Measurements from ENCODE around the gene SPAG7. TPM values are rescaled to one million over a fixed set of nuclear protein-coding genes. Genes with fewer than 3 reads are reported as not detected.
"Not testable (repeated sequence)": the region's sequence is repeated elsewhere in the genome, so short reads cannot be mapped to it uniquely, and the experiment has no call there.

The SPAG7 gene
- total RNA-seq, 1 donor from 2014 or later, result 158 TPM

- no peaks in the 10 kb centered on the region for H3K36me3 ChIP-seq
- no peak for DNase-seq
- no peak overlapping the region for H3K27ac ChIP-seq (replicated peaks)
- H3K4me3 ChIP-seq, result no peak overlapping the region
- no peaks in the 10 kb centered on the region for H3K4me1 ChIP-seq
- no peaks in the 10 kb centered on the region for H3K27me3 ChIP-seq (ENCODE audit: low read depth)
- H3K9me3 ChIP-seq (replicated peaks), result no peaks in the 10 kb centered on the region
- TF ChIP-seq, protein P1, sequence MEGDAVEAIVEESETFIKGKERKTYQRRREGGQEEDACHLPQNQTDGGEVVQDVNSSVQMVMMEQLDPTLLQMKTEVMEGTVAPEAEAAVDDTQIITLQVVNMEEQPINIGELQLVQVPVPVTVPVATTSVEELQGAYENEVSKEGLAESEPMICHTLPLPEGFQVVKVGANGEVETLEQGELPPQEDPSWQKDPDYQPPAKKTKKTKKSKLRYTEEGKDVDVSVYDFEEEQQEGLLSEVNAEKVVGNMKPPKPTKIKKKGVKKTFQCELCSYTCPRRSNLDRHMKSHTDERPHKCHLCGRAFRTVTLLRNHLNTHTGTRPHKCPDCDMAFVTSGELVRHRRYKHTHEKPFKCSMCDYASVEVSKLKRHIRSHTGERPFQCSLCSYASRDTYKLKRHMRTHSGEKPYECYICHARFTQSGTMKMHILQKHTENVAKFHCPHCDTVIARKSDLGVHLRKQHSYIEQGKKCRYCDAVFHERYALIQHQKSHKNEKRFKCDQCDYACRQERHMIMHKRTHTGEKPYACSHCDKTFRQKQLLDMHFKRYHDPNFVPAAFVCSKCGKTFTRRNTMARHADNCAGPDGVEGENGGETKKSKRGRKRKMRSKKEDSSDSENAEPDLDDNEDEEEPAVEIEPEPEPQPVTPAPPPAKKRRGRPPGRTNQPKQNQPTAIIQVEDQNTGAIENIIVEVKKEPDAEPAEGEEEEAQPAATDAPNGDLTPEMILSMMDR (IDR thresholded peaks at IDR 0.05; ENCODE audit: borderline replicate concordance), result no peak
- intact Hi-C loops (cut with micrococcal nuclease), result no loop called here
Measured at GRCh38 chr17:4920351-4921048, 47.1 kb downstream of the SPAG7 start.

DNA sequence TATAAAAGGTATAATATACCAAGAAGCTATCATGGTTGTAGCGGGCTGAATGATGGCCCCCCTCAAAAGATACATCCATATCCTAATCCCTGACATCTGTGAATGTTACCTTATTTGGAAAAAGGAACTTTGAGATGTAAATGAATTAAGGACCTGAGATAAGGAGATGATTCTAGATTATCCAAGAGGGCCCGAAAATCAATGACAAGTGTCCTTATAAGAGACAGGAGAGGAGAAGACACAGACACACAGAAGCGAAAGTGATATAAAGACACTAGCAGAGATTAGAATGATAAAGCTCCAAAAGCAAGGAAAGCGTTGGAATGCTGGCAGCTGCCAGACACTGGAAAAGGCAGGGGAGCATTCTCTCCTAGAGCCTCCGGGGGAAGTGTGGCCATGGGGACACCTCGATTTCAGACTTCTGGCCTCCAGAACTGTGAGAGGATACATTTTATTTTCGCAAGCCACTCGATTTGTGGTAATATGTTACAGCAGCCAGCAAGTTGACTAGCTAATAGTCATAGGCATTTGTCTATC is 48.0 kb downstream of the SPAG7 start:
- no peaks in the 10 kb centered on the region for H3K4me1 ChIP-seq
- TF ChIP-seq, protein P1 (IDR thresholded peaks at IDR 0.05; ENCODE audit: borderline replicate concordance), result no peak
- no peaks in the 10 kb centered on the region for H3K9me3 ChIP-seq (replicated peaks)
- no peaks in the 10 kb centered on the region for H3K27me3 ChIP-seq (ENCODE audit: low read depth)
- no peak overlapping the region for H3K27ac ChIP-seq (replicated peaks)
- intact Hi-C loops (cut with micrococcal nuclease), result no loop called here
- no peak for DNase-seq
- H3K36me3 ChIP-seq, result no peaks in the 10 kb centered on the region
- no peak overlapping the region for H3K4me3 ChIP-seq

- H3K4me3 ChIP-seq; H3K4me1 ChIP-seq; intact Hi-C loops (cut with micrococcal nuclease); DNase-seq; H3K27me3 ChIP-seq (ENCODE audit: low read depth); H3K36me3 ChIP-seq; H3K27ac ChIP-seq (replicated peaks); H3K9me3 ChIP-seq (replicated peaks): not testable (repeated sequence)
Measured at GRCh38 chr17:4914551-4914950, 53.1 kb downstream of the SPAG7 start.

DNA sequence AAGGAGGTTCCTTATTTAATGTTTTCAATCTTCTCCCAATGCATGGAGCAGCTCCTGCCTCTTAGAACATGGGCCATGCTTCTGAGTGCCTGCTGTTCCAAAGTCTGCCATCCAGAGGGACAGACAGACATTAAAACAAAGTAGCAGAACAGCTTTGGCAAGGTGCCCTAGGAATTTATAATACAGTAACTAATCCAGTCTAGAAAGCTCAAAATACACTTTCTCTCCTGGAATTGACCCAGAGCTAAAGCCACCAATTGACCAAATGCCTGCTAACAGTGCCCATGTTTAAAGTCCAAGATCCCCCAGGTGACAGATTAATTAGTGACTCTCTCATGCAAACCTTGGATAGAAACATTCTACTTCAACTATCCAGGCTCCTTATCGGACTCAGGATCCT is 53.6 kb downstream of the SPAG7 start:
- Histone ChIP-seq H3K9me3 (replicated peaks) (no peaks in the 10 kb centered on the region), H3K36me3 (no peaks in the 10 kb centered on the region), H3K27ac (replicated peaks) (no peak overlapping the region), H3K4me1 (peaks cover 8% of the 10 kb centered on the region), H3K4me3 (no peak overlapping the region), H3K27me3 (ENCODE audit: low read depth) (no peaks in the 10 kb centered on the region)
- TF ChIP-seq, protein P1 (IDR thresholded peaks at IDR 0.05; ENCODE audit: borderline replicate concordance), result no peak
- DNase-seq, result no peak
- intact Hi-C loops (cut with micrococcal nuclease), result no loop called here

Small RNAs within 50 kb of the gene (microRNA-seq; reads per million reads assigned to microRNA genes)
- gene MIR6864, result not detected
- not detected for gene MIR6865

Other genes starting within 250 kb of the SPAG7 start
- gene MED11, start 236.4 kb downstream of the SPAG7 start, total RNA-seq, result 18.0 TPM
- gene ZMYND15, start 228.0 kb downstream of the SPAG7 start, total RNA-seq, result 0.08 TPM
- gene CXCL16, start 227.9 kb downstream of the SPAG7 start, total RNA-seq, result 3.1 TPM
- gene TM4SF5, start 195.9 kb downstream of the SPAG7 start, total RNA-seq, result not detected
- 0.63 TPM for gene VMO1, start 181.5 kb downstream of the SPAG7 start, total RNA-seq
- gene GLTPD2, start 178.9 kb downstream of the SPAG7 start, total RNA-seq, result not detected
- gene PSMB6, start 171.7 kb downstream of the SPAG7 start, total RNA-seq, result 183 TPM
- 11.2 TPM for gene PLD2, start 160.7 kb downstream of the SPAG7 start, total RNA-seq
- gene MINK1, start 134.5 kb downstream of the SPAG7 start, total RNA-seq, result 50.9 TPM
- gene C17orf107, start 68.3 kb downstream of the SPAG7 start, total RNA-seq, result 0.80 TPM
- 1.5 TPM for gene CHRNE, start 64.7 kb downstream of the SPAG7 start, total RNA-seq
- 0.22 TPM for gene GP1BA, start 35.5 kb downstream of the SPAG7 start, total RNA-seq
- gene SLC25A11, start 27.8 kb downstream of the SPAG7 start, total RNA-seq, result 219 TPM
- 90.7 TPM for gene RNF167, start 27.5 kb downstream of the SPAG7 start, total RNA-seq
- gene PFN1, start 19.3 kb downstream of the SPAG7 start, total RNA-seq, result 182 TPM
- gene ENO3, start 16.7 kb downstream of the SPAG7 start, total RNA-seq, result 827 TPM
- 33.8 TPM for gene CAMTA2, start 19.9 kb upstream of the SPAG7 start, total RNA-seq
- 3.1 TPM for gene INCA1, start 29.7 kb upstream of the SPAG7 start, total RNA-seq
- 686 TPM for gene KIF1C, start 30.1 kb upstream of the SPAG7 start, total RNA-seq
- not detected for gene SLC52A1, start 67.6 kb upstream of the SPAG7 start, total RNA-seq
- 11.0 TPM for gene ZFP3, start 110.7 kb upstream of the SPAG7 start, total RNA-seq
- 4.1 TPM for gene ZNF232, start 144.1 kb upstream of the SPAG7 start, total RNA-seq
- 0.05 TPM for gene USP6, start 148.2 kb upstream of the SPAG7 start, total RNA-seq
- 7.7 TPM for gene ZNF594, start 224.1 kb upstream of the SPAG7 start, total RNA-seq

Measured in left ventricle myocardium inferior (tissue), 1 donor.